Kidney epithelial cell (primary cell): ENCODE data around the gene LYAR. TPM values are rescaled to one million over a fixed set of nuclear protein-coding genes. Genes with fewer than 3 reads are reported as not detected.

ENCODE experiments used
- DNase-seq: peaks from one replicate; pipeline ENCODE4 v3.0.0-alpha.2; 2010; ENCODE audit warnings: low read depth
- H3K27me3 ChIP-seq: 2 replicates; pipeline ENCODE4 v1.6.0; 2011; ENCODE audit warnings: low read length; ENCODE audit not compliant: control insufficient read depth, insufficient read depth
- H3K36me3 ChIP-seq: 2 replicates; pipeline ENCODE4 v1.5.1; 2011; ENCODE audit warnings: low read length; ENCODE audit not compliant: control insufficient read depth, insufficient read depth
- H3K4me3 ChIP-seq: 2 replicates; pipeline ENCODE4 v1.5.1; 2011; ENCODE audit warnings: low read depth, mild to moderate bottlenecking, control low read depth, low read length
- CTCF ChIP-seq: IDR thresholded peaks from 2 replicates; pipeline ENCODE4 v1.5.1; 2011; ENCODE audit warnings: mild to moderate bottlenecking, moderate library complexity, low read length, control low read depth, inconsistent platforms; ENCODE audit not compliant: insufficient read depth, poor library complexity, severe bottlenecking
- total RNA-seq: library from RNA; depleted of rRNA; stranded (reverse); fragments of >200 nt; gene quantifications from 2 replicates; pipeline ENCODE4 v1.2.3, GENCODE V29; 2015

Gene LYAR
- total RNA-seq, 1 donor from 2014 or later: 21.0 TPM

- no peak for TF ChIP-seq CTCF
- Histone ChIP-seq H3K36me3 (no peaks in the 10 kb centered on the region), H3K4me3 (no peak overlapping the region), H3K27me3 (no peaks in the 10 kb centered on the region)
- no peak for DNase-seq
Measured at GRCh38 chr4:4320528-4320927, 30.6 kb upstream of the LYAR start.

GRCh38 chr4:4317496-4318232, 27.7 kb upstream of the LYAR start:
- TF ChIP-seq CTCF: no peak
- no peaks in the 10 kb centered on the region for H3K36me3 ChIP-seq
- H3K27me3 ChIP-seq: no peaks in the 10 kb centered on the region
- no peak for DNase-seq
- H3K4me3 ChIP-seq: no peak overlapping the region

GRCh38 chr4:4316150-4316495, 26.2 kb upstream of the LYAR start:
- no peak for DNase-seq
- no peak for TF ChIP-seq CTCF
- Histone ChIP-seq H3K4me3 (no peak overlapping the region), H3K36me3 (no peaks in the 10 kb centered on the region), H3K27me3 (no peaks in the 10 kb centered on the region)

- H3K27me3 ChIP-seq: no peaks in the 10 kb centered on the region
- no peak for DNase-seq
- no peak for TF ChIP-seq CTCF
- no peaks in the 10 kb centered on the region for H3K36me3 ChIP-seq
- H3K4me3 ChIP-seq: no peak overlapping the region
Measured at GRCh38 chr4:4315461-4316149, 25.7 kb upstream of the LYAR start.

- no peak for TF ChIP-seq CTCF
- Histone ChIP-seq H3K4me3 (no peak overlapping the region), H3K36me3 (no peaks in the 10 kb centered on the region), H3K27me3 (no peaks in the 10 kb centered on the region)
- no peak for DNase-seq
Measured at GRCh38 chr4:4311193-4311592, 21.2 kb upstream of the LYAR start.
